GM21786 (cell line): ENCODE results near the gene TNNI3.
"Not testable (repeated sequence)": the region's sequence is repeated elsewhere in the genome, so short reads cannot be mapped to it uniquely, and the experiment has no call there.

Experiments used
- ATAC-seq: cut with Tn5 transposase; IDR thresholded peaks from one replicate; pipeline ENCODE4 v1.9.1; 2021; ENCODE audit not compliant: unreplicated experiment

TNNI3 gene

GRCh38 chr19:55173186-55173713 lies 15.7 kb upstream of the TNNI3 start:
- no peak for ATAC-seq

GRCh38 chr19:55172741-55173140 lies 15.2 kb upstream of the TNNI3 start:
- no peak for ATAC-seq

- ATAC-seq = not testable (repeated sequence)
Measured at GRCh38 chr19:55172318-55172717, 14.8 kb upstream of the TNNI3 start.

GRCh38 chr19:55171440-55171839 lies 13.9 kb upstream of the TNNI3 start:
- ATAC-seq = no peak

- ATAC-seq = no peak
Measured at GRCh38 chr19:55169136-55169535, 11.6 kb upstream of the TNNI3 start.

- no peak for ATAC-seq
Measured at GRCh38 chr19:55166530-55167268, 9.2 kb upstream of the TNNI3 start, which contains the start of gene DNAAF3. Gene DNAAF3, minus strand, starts transcription at chr19:55166613. Its CDS starts 200 bp downstream, at chr19:55166413.

- no peak for ATAC-seq
Measured at GRCh38 chr19:55165952-55166529, 8.5 kb upstream of the TNNI3 start.

GRCh38 chr19:55161571-55162322 lies 4.2 kb upstream of the TNNI3 start:
- ATAC-seq = no peak

- ATAC-seq = no peak
Measured at GRCh38 chr19:55160986-55161365, 3.4 kb upstream of the TNNI3 start.

GRCh38 chr19:55160128-55160985 lies 2.8 kb upstream of the TNNI3 start:
- ATAC-seq = no peak

- ATAC-seq = no peak
Measured at GRCh38 chr19:55158848-55159749, 1.6 kb upstream of the TNNI3 start.

GRCh38 chr19:55158423-55158822 lies 891 bp upstream of the TNNI3 start:
- no peak for ATAC-seq

- ATAC-seq = no peak
Measured at GRCh38 chr19:55156202-55157063, 1.1 kb downstream of the TNNI3 start.

GRCh38 chr19:55155784-55156183 lies 1.7 kb downstream of the TNNI3 start:
- ATAC-seq = not testable (repeated sequence)

- ATAC-seq = no peak
Measured at GRCh38 chr19:55153652-55154264, 3.8 kb downstream of the TNNI3 start.

- ATAC-seq = no peak
Measured at GRCh38 chr19:55152017-55152416, 5.5 kb downstream of the TNNI3 start.

- no peak for ATAC-seq
Measured at GRCh38 chr19:55149078-55150003, 8.2 kb downstream of the TNNI3 start, which contains the start of gene TNNT1. Gene TNNT1, minus strand, starts transcription at chr19:55149206. Its CDS starts 2,049 bp downstream, at chr19:55147157.
